ENCODE data around the gene TATDN2. TPM values are rescaled to one million over a fixed set of nuclear protein-coding genes. Genes with fewer than 3 reads are reported as not detected.

TATDN2 gene
- total and polyA plus RNA-seq, 2 experiments from 2014 or later: 4.8 to 19.1 TPM

DNA sequence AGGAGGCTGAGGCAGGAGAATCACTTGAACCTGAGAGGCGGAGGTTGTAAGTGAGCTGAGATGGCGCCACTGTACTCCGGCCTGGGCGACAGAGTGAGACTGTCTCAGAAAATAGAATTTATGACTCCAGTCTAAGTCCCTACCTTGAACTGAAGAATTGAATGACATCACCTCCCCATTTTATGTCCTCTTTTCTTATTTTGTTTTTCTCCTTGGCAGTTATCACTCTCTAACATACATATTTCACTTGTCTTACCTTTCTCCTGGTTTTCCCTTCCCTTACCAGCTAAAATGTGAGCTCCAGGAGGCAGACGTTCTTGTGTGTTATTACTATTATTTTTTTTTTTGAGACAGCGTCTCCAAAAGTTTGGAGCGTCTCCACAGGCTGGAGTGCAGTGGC, 7.6 kb downstream of the TATDN2 start:
- no peak for TF ChIP-seq EZH2 (IDR thresholded peaks at IDR 0.05; ENCODE audit: low read depth, unreplicated experiment)
- H3K4me3 ChIP-seq: no peak overlapping the region
- H3K4me1 Mint-ChIP-seq: peaks cover 3% of the 10 kb centered on the region; the same call in 2 of the 3 replicates
- DNase-seq (ENCODE audit: low spot score) (no peak), ATAC-seq (no peak)
- H3K27me3 Mint-ChIP-seq (ENCODE audit: insufficient read depth, low read depth, poor library complexity): peaks cover 4% of the 10 kb centered on the region
- H3K36me3 Mint-ChIP-seq (ENCODE audit: low read depth): peaks cover 71% of the 10 kb centered on the region
- H3K79me2 ChIP-seq (replicated peaks; ENCODE audit: insufficient read depth): peaks cover 52% of the 10 kb centered on the region
- H3K4me2 ChIP-seq: no peak overlapping the region
- no peaks in the 10 kb centered on the region for H3K27me3 ChIP-seq (ENCODE audit: insufficient read depth)
- peaks cover 5% of the 10 kb centered on the region; the same call in 1 of the 2 replicates for H4K20me1 ChIP-seq (replicated peaks; ENCODE audit: insufficient read depth)
- no peak overlapping the region for H3K4me3 Mint-ChIP-seq
- H3K36me3 ChIP-seq (ENCODE audit: insufficient read depth): peaks cover 10% of the 10 kb centered on the region
- no peak overlapping the region for H2AFZ ChIP-seq
- no peaks in the 10 kb centered on the region for H3F3A ChIP-seq (replicated peaks; ENCODE audit: low read depth)
- H3K27ac Mint-ChIP-seq: peak overlapping the region; percentile 13; the same call in 1 of the 2 replicates
- H3K9me2 ChIP-seq (ENCODE audit: insufficient read depth): no peaks in the 10 kb centered on the region
- peaks cover 3% of the 10 kb centered on the region; the same call in 1 of the 3 replicates for H3K9me3 Mint-ChIP-seq
- peaks cover 2% of the 10 kb centered on the region; the same call in 1 of the 2 replicates for H3K4me1 ChIP-seq (ENCODE audit: insufficient read depth)
- no peak overlapping the region for H3K27ac ChIP-seq (ENCODE audit: low read depth)

DNA sequence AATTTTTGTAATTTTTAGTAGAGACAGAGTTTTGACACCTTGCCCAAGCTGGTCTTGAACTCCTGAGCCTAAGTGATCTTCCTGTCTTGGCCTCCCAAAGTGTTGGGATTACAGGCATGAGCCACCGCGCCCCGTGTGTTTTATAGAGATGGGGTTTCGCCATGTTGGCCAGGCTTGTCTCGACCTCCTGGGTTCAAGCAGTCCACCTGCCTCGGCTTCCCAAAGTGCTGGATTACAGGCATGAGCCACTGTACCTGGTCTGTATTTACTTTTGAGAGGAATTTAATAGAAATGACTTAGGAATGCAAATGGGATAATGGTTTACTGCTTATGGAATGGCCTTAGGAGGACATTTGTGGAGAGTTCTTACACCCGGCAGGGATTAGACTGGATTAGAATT, 10.8 kb downstream of the TATDN2 start:
- Histone ChIP-seq H3K79me2 (replicated peaks; ENCODE audit: insufficient read depth) (peaks cover 31% of the 10 kb centered on the region), H4K20me1 (replicated peaks; ENCODE audit: insufficient read depth) (no peaks in the 10 kb centered on the region; the same call in 1 of the 2 replicates), H3K27me3 (ENCODE audit: insufficient read depth) (no peaks in the 10 kb centered on the region), H2AFZ (no peak overlapping the region), H3F3A (replicated peaks; ENCODE audit: low read depth) (no peaks in the 10 kb centered on the region), H3K4me1 (ENCODE audit: insufficient read depth) (no peaks in the 10 kb centered on the region), H3K27ac (ENCODE audit: low read depth) (no peak overlapping the region), H3K9me2 (ENCODE audit: insufficient read depth) (no peaks in the 10 kb centered on the region), H3K4me3 (no peak overlapping the region), H3K36me3 (ENCODE audit: insufficient read depth) (peaks cover 11% of the 10 kb centered on the region), H3K4me2 (no peak overlapping the region)
- H3K27me3 Mint-ChIP-seq (ENCODE audit: insufficient read depth, low read depth, poor library complexity): peaks cover 1% of the 10 kb centered on the region
- H3K9me3 Mint-ChIP-seq: peaks cover 3% of the 10 kb centered on the region; the same call in 1 of the 3 replicates
- H3K4me1 Mint-ChIP-seq: peaks cover 8% of the 10 kb centered on the region
- DNase-seq (ENCODE audit: low spot score): no peak
- no peak overlapping the region for H3K27ac Mint-ChIP-seq
- H3K4me3 Mint-ChIP-seq: no peak overlapping the region
- no peak for ATAC-seq
- peaks cover 63% of the 10 kb centered on the region for H3K36me3 Mint-ChIP-seq (ENCODE audit: low read depth)
- no peak for TF ChIP-seq EZH2 (IDR thresholded peaks at IDR 0.05; ENCODE audit: low read depth, unreplicated experiment)
- no peak for TF ChIP-seq POLR2AphosphoS5 (IDR thresholded peaks at IDR 0.05; ENCODE audit: low read depth)
- TF ChIP-seq, protein P1, sequence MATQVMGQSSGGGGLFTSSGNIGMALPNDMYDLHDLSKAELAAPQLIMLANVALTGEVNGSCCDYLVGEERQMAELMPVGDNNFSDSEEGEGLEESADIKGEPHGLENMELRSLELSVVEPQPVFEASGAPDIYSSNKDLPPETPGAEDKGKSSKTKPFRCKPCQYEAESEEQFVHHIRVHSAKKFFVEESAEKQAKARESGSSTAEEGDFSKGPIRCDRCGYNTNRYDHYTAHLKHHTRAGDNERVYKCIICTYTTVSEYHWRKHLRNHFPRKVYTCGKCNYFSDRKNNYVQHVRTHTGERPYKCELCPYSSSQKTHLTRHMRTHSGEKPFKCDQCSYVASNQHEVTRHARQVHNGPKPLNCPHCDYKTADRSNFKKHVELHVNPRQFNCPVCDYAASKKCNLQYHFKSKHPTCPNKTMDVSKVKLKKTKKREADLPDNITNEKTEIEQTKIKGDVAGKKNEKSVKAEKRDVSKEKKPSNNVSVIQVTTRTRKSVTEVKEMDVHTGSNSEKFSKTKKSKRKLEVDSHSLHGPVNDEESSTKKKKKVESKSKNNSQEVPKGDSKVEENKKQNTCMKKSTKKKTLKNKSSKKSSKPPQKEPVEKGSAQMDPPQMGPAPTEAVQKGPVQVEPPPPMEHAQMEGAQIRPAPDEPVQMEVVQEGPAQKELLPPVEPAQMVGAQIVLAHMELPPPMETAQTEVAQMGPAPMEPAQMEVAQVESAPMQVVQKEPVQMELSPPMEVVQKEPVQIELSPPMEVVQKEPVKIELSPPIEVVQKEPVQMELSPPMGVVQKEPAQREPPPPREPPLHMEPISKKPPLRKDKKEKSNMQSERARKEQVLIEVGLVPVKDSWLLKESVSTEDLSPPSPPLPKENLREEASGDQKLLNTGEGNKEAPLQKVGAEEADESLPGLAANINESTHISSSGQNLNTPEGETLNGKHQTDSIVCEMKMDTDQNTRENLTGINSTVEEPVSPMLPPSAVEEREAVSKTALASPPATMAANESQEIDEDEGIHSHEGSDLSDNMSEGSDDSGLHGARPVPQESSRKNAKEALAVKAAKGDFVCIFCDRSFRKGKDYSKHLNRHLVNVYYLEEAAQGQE (IDR thresholded peaks at IDR 0.05; ENCODE audit: unreplicated experiment): no peak
- TF ChIP-seq JUNB (IDR thresholded peaks at IDR 0.05; ENCODE audit: unreplicated experiment): no peak
- no peak for TF ChIP-seq NANOG (IDR thresholded peaks at IDR 0.05; ENCODE audit: borderline replicate concordance)
- TF ChIP-seq, protein P2, sequence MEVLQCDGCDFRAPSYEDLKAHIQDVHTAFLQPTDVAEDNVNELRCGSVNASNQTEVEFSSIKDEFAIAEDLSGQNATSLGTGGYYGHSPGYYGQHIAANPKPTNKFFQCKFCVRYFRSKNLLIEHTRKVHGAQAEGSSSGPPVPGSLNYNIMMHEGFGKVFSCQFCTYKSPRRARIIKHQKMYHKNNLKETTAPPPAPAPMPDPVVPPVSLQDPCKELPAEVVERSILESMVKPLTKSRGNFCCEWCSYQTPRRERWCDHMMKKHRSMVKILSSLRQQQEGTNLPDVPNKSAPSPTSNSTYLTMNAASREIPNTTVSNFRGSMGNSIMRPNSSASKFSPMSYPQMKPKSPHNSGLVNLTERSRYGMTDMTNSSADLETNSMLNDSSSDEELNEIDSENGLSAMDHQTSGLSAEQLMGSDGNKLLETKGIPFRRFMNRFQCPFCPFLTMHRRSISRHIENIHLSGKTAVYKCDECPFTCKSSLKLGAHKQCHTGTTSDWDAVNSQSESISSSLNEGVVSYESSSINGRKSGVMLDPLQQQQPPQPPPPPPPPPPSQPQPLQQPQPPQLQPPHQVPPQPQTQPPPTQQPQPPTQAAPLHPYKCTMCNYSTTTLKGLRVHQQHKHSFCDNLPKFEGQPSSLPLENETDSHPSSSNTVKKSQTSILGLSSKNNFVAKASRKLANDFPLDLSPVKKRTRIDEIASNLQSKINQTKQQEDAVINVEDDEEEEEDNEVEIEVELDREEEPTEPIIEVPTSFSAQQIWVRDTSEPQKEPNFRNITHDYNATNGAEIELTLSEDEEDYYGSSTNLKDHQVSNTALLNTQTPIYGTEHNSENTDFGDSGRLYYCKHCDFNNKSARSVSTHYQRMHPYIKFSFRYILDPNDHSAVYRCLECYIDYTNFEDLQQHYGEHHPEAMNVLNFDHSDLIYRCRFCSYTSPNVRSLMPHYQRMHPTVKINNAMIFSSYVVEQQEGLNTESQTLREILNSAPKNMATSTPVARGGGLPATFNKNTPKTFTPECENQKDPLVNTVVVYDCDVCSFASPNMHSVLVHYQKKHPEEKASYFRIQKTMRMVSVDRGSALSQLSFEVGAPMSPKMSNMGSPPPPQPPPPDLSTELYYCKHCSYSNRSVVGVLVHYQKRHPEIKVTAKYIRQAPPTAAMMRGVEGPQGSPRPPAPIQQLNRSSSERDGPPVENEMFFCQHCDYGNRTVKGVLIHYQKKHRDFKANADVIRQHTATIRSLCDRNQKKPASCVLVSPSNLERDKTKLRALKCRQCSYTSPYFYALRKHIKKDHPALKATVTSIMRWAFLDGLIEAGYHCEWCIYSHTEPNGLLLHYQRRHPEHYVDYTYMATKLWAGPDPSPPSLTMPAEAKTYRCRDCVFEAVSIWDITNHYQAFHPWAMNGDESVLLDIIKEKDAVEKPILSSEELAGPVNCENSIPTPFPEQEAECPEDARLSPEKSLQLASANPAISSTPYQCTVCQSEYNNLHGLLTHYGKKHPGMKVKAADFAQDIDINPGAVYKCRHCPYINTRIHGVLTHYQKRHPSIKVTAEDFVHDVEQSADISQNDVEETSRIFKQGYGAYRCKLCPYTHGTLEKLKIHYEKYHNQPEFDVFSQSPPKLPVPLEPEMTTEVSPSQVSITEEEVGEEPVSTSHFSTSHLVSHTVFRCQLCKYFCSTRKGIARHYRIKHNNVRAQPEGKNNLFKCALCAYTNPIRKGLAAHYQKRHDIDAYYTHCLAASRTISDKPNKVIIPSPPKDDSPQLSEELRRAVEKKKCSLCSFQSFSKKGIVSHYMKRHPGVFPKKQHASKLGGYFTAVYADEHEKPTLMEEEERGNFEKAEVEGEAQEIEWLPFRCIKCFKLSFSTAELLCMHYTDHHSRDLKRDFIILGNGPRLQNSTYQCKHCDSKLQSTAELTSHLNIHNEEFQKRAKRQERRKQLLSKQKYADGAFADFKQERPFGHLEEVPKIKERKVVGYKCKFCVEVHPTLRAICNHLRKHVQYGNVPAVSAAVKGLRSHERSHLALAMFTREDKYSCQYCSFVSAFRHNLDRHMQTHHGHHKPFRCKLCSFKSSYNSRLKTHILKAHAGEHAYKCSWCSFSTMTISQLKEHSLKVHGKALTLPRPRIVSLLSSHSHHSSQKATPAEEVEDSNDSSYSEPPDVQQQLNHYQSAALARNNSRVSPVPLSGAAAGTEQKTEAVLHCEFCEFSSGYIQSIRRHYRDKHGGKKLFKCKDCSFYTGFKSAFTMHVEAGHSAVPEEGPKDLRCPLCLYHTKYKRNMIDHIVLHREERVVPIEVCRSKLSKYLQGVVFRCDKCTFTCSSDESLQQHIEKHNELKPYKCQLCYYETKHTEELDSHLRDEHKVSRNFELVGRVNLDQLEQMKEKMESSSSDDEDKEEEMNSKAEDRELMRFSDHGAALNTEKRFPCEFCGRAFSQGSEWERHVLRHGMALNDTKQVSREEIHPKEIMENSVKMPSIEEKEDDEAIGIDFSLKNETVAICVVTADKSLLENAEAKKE (CRISPR knock-in tag; IDR thresholded peaks at IDR 0.05): no peak
- TF ChIP-seq CREB1 (CRISPR knock-in tag; IDR thresholded peaks at IDR 0.05; ENCODE audit: low read depth): no peak
- no peak for TF ChIP-seq STAT1 (IDR thresholded peaks at IDR 0.05; ENCODE audit: unreplicated experiment)
- TF ChIP-seq ZNF114 (CRISPR knock-in tag; IDR thresholded peaks at IDR 0.05): no peak
- no peak for TF ChIP-seq ETS1 (IDR thresholded peaks at IDR 0.05)
- no peak for TF ChIP-seq EZH2phosphoT487 (IDR thresholded peaks at IDR 0.05; ENCODE audit: unreplicated experiment)

Measured in GM23338 (cell line).